H1 (cell line): Measurements from ENCODE around the gene EVPLL. TPM values are rescaled to one million over a fixed set of nuclear protein-coding genes. Genes with fewer than 3 reads are reported as not detected.
"Not testable (repeated sequence)": the region's sequence is repeated elsewhere in the genome, so short reads cannot be mapped to it uniquely, and the experiment has no call there.

Experiments
- CTCF ChIA-PET: fragments of 300-600 bp; sonication (Branson Sonifier 250); formaldehyde crosslinking; loops from one replicate; lab custom pipeline; 2021; ENCODE audit not compliant: partially characterized antibody; lab: Charles Lee
- POLR2A ChIA-PET: fragments of 300-600 bp; sonication (Branson Sonifier 250); formaldehyde crosslinking; loops from one replicate; lab custom pipeline; 2021; ENCODE audit warnings: inconsistent platforms; ENCODE audit not compliant: partially characterized antibody; lab: Charles Lee
- DNase-seq, 2 experiments: peaks; one replicate each; pipeline versions ENCODE4 v3.0.0 to v3.0.0-alpha.2; 2010 to 2022; ENCODE audit warnings: low spot score in 2 of 2, low read depth in 1 of 2, mixed read lengths in 1 of 2
- FAIRE-seq: peaks from 2 replicates; lab custom pipeline; 2011; peaks lifted over from hg19 to GRCh38; lab: Jason Lieb, UNC
- H2AFZ ChIP-seq: 2 replicates; pipeline ENCODE4 v1.8.1; 2012; ENCODE audit warnings: low read length, inconsistent platforms
- H2AK5ac ChIP-seq: 2 replicates; pipeline ENCODE4 v1.6.1; 2013; ENCODE audit warnings: low read depth, low read length
- H2BK120ac ChIP-seq: replicated peaks from 2 replicates; pipeline ENCODE3; 2013; ENCODE audit warnings: low read depth, low read length, inconsistent platforms
- H2BK12ac ChIP-seq: 2 replicates; pipeline ENCODE4 v1.6.1; 2013; ENCODE audit warnings: low read depth, low read length
- H2BK15ac ChIP-seq: 2 replicates; pipeline ENCODE4 v1.6.1; 2013; ENCODE audit warnings: low read length
- H2BK20ac ChIP-seq: 2 replicates; pipeline ENCODE4 v1.6.1; 2013; ENCODE audit warnings: low read length
- H2BK5ac ChIP-seq: 2 replicates; pipeline ENCODE4 v1.6.1; 2013; ENCODE audit warnings: low read depth, low read length
- H3K14ac ChIP-seq: 2 replicates; pipeline ENCODE4 v1.6.1; 2013; ENCODE audit warnings: inconsistent platforms; ENCODE audit not compliant: insufficient read length
- H3K18ac ChIP-seq: 2 replicates; pipeline ENCODE4 v1.6.1; 2013; ENCODE audit warnings: low read length; ENCODE audit errors: extremely low read depth
- H3K23ac ChIP-seq: 2 replicates; pipeline ENCODE4 v1.6.1; 2013; ENCODE audit warnings: inconsistent platforms; ENCODE audit not compliant: insufficient read length
- H3K23me2 ChIP-seq: 2 replicates; pipeline ENCODE4 v1.6.1; 2013; ENCODE audit warnings: low read depth, low read length
- H3K27ac ChIP-seq: 2 replicates; pipeline ENCODE4 v1.6.1; 2011; ENCODE audit warnings: low read depth, low read length, inconsistent platforms
- H3K27me3 ChIP-seq, 4 experiments: replicated peaks in 1 of 4; 1 replicate in 1 of 4; 2 replicates in 3 of 4; pipeline versions ENCODE4 v1.6.1 to v1.8.1; 2011 to 2013; ENCODE audit warnings: low read length in 3 of 4, mild to moderate bottlenecking in 3 of 4, inconsistent platforms in 2 of 4, mixed read lengths in 2 of 4, moderate library complexity in 1 of 4; ENCODE audit not compliant: control insufficient read depth in 3 of 4, insufficient read depth in 3 of 4; ENCODE audit errors: extremely low read depth in 1 of 4
- H3K36me3 ChIP-seq, 4 experiments: 2 replicates each; pipeline versions ENCODE4 v1.6.1 to v1.8.1; 2011 to 2013; ENCODE audit warnings: mild to moderate bottlenecking in 4 of 4, low read length in 3 of 4, moderate library complexity in 2 of 4, control low read depth in 1 of 4, inconsistent platforms in 1 of 4; ENCODE audit not compliant: insufficient read depth in 4 of 4, control insufficient read depth in 2 of 4
- H3K4ac ChIP-seq: replicated peaks from 2 replicates; pipeline ENCODE3; 2013; ENCODE audit warnings: low read length, low read depth, mixed read lengths, inconsistent platforms; ENCODE audit not compliant: insufficient read length
- H3K4me1 ChIP-seq, 4 experiments: replicated peaks in 1 of 4; 1 replicate in 1 of 4; 2 replicates in 3 of 4; pipeline versions ENCODE4 v1.6.1 to v1.8.1; 2011 to 2013; ENCODE audit warnings: low read length in 3 of 4, inconsistent platforms in 2 of 4, mixed read lengths in 1 of 4; ENCODE audit not compliant: insufficient read depth in 4 of 4, control insufficient read depth in 3 of 4
- H3K4me2 ChIP-seq, 2 experiments: 2 replicates each; pipeline versions ENCODE4 v1.6.1 to v1.8.1; 2011 to 2013; ENCODE audit warnings: low read depth in 2 of 2, low read length in 2 of 2, control low read depth in 1 of 2, inconsistent platforms in 1 of 2, mild to moderate bottlenecking in 1 of 2; ENCODE audit not compliant: insufficient read depth in 1 of 2
- H3K4me3 ChIP-seq, 4 experiments: fragments of 200-600, 300-600 bp in 1 of 4; sonication (generic), shearing (Covaris generic), sonication (Bioruptor Twin) in 1 of 4; 2 replicates each; pipeline versions ENCODE4 v1.5.1 to v1.8.1; 2011 to 2016; ENCODE audit warnings: low read length in 4 of 4, low read depth in 3 of 4, control low read depth in 2 of 4, inconsistent platforms in 2 of 4, mild to moderate bottlenecking in 2 of 4, mixed read lengths in 1 of 4, moderate library complexity in 1 of 4; ENCODE audit not compliant: insufficient read depth in 2 of 4; ENCODE audit errors: extremely low read depth in 1 of 4
- H3K56ac ChIP-seq: replicated peaks from 2 replicates; pipeline ENCODE3; 2013; ENCODE audit warnings: low read depth, mild to moderate bottlenecking, mixed read lengths, low read length, inconsistent platforms; ENCODE audit not compliant: insufficient read length
- H3K79me1 ChIP-seq: 2 replicates; pipeline ENCODE4 v1.6.1; 2013; ENCODE audit warnings: low read depth, low read length, control low read depth
- H3K79me2 ChIP-seq, 2 experiments: 2 replicates each; pipeline versions ENCODE4 v1.6.1 to v1.8.1; 2012 to 2013; ENCODE audit warnings: low read length in 2 of 2, mild to moderate bottlenecking in 2 of 2, inconsistent platforms in 1 of 2; ENCODE audit not compliant: insufficient read depth in 2 of 2, control insufficient read depth in 1 of 2
- H3K9ac ChIP-seq, 4 experiments: replicated peaks in 1 of 4; 1 replicate in 1 of 4; 2 replicates in 3 of 4; pipeline versions ENCODE4 v1.6.1 to v1.8.1; 2011 to 2013; ENCODE audit warnings: low read depth in 3 of 4, low read length in 3 of 4, control low read depth in 2 of 4, mild to moderate bottlenecking in 2 of 4, moderate library complexity in 2 of 4, inconsistent platforms in 1 of 4; ENCODE audit errors: extremely low read depth in 1 of 4
- H3K9me3 ChIP-seq, 2 experiments: 2 replicates each; pipeline versions ENCODE4 v1.6.1 to v1.8.1; 2012 to 2013; ENCODE audit warnings: mild to moderate bottlenecking in 2 of 2, moderate library complexity in 2 of 2, control low read depth in 1 of 2, inconsistent platforms in 1 of 2, low read depth in 1 of 2, low read length in 1 of 2, mixed read lengths in 1 of 2; ENCODE audit not compliant: insufficient read depth in 2 of 2
- H4K20me1 ChIP-seq, 2 experiments: replicated peaks in 1 of 2; 2 replicates each; pipeline versions ENCODE3 to v1.8.1; 2011 to 2013; ENCODE audit warnings: inconsistent platforms in 2 of 2, low read length in 2 of 2, mild to moderate bottlenecking in 1 of 2; ENCODE audit not compliant: insufficient read depth in 2 of 2, control insufficient read depth in 1 of 2
- H4K5ac ChIP-seq: 2 replicates; pipeline ENCODE4 v1.6.1; 2013; ENCODE audit warnings: low read length, low read depth, mixed read lengths, inconsistent platforms; ENCODE audit not compliant: insufficient read length
- H4K8ac ChIP-seq: 2 replicates; pipeline ENCODE4 v1.8.0; 2013; ENCODE audit warnings: mild to moderate bottlenecking, moderate library complexity, low read length, inconsistent platforms; ENCODE audit not compliant: insufficient read depth; ENCODE audit errors: extremely low read depth
- H4K91ac ChIP-seq: replicated peaks from 2 replicates; pipeline ENCODE3; 2013; ENCODE audit warnings: low read length, mixed read lengths, inconsistent platforms; ENCODE audit not compliant: insufficient read length
- EZH2 ChIP-seq: fragments of 200-600 bp; sonication (generic); IDR thresholded peaks from 2 replicates; pipeline ENCODE4 v1.7.1; 2012; ENCODE audit warnings: low read depth, mild to moderate bottlenecking, moderate library complexity, low read length, inconsistent platforms; ENCODE audit not compliant: severe bottlenecking
- WGBS, 2 experiments: shearing (Covaris generic) in 1 of 2; methylation state at CpG; one replicate each; pipeline versions ENCODE4 v1.1.6 to v1.1.7; 2013 to 2015; ENCODE audit warnings: low lambda C conversion rate in 2 of 2, mixed read lengths in 2 of 2, inconsistent platforms in 1 of 2, low coverage in 1 of 2, missing lambda C conversion rate in 1 of 2; ENCODE audit not compliant: insufficient replicate concordance in 2 of 2, insufficient coverage in 1 of 2, insufficient read length in 1 of 2; ENCODE audit errors: extremely low coverage in 1 of 2, missing lambda C conversion rate in 1 of 2; 5-methylcytosine and 5-hydroxymethylcytosine counted together
- polyA plus RNA-seq, 7 experiments: library from polyadenylated mRNA; depleted of rRNA in 3 of 7; stranded (reverse) in 5 of 7; unstranded in 2 of 7; fragments of >200 nt in 5 of 7; fragments of 200-250 nt in 2 of 7; gene quantifications; 1 replicate in 5 of 7; 2 replicates in 1 of 7; 4 replicates in 1 of 7; pipeline versions ENCODE4 v1.2.1 to v1.2.3, GENCODE V29; 2011 to 2013; ENCODE audit warnings: missing spikeins in 2 of 7, mixed read lengths in 2 of 7
- total RNA-seq: library from RNA; stranded (reverse); fragmentation: NEBNext Ultra II Directional; extraction: Animal tissue kit (Norgen Biotek cat#: 25700); gene quantifications from 2 replicates; pipeline ENCODE4 v1.2.1, GENCODE V29; 2021

Gene EVPLL
- total and polyA plus RNA-seq, 2 of the 8 experiments (the other 6 are each of a cell fraction or from before 2014, with no cell fraction given) = 0.06 TPM; not detected in 1

DNA sequence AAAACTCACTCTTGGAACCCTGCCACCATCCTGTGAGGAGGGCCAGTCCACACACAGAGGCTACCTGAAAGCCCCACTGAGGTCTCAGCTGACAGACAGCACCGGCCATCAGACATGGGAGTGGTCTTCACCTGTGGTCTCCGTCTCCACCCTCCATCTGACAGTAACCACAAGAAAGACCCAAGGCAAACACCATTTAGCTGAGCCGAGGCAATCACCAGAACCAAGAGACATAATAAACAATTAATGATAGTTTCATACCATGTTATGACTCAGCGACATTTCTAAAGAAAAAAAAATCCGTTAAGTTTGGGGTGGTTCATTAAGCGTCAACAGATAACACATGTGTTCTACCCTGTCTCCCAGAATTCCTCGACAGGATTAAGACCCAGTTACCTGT is 6.1 kb upstream of the EVPLL start:
- H3K27me3 ChIP-seq = no peaks in the 10 kb centered on the region
- H2BK120ac ChIP-seq = no peak overlapping the region
- no peak overlapping the region for H3K4me3 ChIP-seq
- no peaks in the 10 kb centered on the region for H3K79me1 ChIP-seq
- H4K5ac ChIP-seq = no peak overlapping the region
- no peak for FAIRE-seq
- peaks cover 0 to 5% of the 10 kb centered on the region in 2 experiments; a peak in 1 of 4 replicates for H3K9me3 ChIP-seq
- no peak overlapping the region for H3K56ac ChIP-seq
- POLR2A ChIA-PET = no interaction called here
- H3K4ac ChIP-seq = no peak overlapping the region
- H2BK12ac ChIP-seq = no peak overlapping the region
- H2AK5ac ChIP-seq = no peak overlapping the region
- no peaks in the 10 kb centered on the region for H3K36me3 ChIP-seq
- H2BK20ac ChIP-seq = no peak overlapping the region
- no peak overlapping the region for H2AFZ ChIP-seq
- WGBS, 2 experiments = 93% methylated on average over 7 of the region's 7 CpGs; no CpG with 5 or more reads in 1 of the 2 experiments
- no peaks in the 10 kb centered on the region for H4K20me1 ChIP-seq
- no peaks in the 10 kb centered on the region for H3K79me2 ChIP-seq
- no peak overlapping the region for H3K4me2 ChIP-seq
- H3K4me1 ChIP-seq = no peaks in the 10 kb centered on the region
- H2BK15ac ChIP-seq = no peak overlapping the region
- no peak overlapping the region for H4K91ac ChIP-seq
- no peak for TF ChIP-seq EZH2
- no peak overlapping the region for H3K9ac ChIP-seq
- H4K8ac ChIP-seq = no peak overlapping the region
- no peak for DNase-seq
- no peak overlapping the region for H3K23ac ChIP-seq
- no peak overlapping the region for H3K18ac ChIP-seq
- H3K14ac ChIP-seq = no peak overlapping the region
- H3K23me2 ChIP-seq = no peaks in the 10 kb centered on the region
- no peak overlapping the region for H3K27ac ChIP-seq
- H2BK5ac ChIP-seq = no peak overlapping the region
- CTCF ChIA-PET = no interaction called here

DNA sequence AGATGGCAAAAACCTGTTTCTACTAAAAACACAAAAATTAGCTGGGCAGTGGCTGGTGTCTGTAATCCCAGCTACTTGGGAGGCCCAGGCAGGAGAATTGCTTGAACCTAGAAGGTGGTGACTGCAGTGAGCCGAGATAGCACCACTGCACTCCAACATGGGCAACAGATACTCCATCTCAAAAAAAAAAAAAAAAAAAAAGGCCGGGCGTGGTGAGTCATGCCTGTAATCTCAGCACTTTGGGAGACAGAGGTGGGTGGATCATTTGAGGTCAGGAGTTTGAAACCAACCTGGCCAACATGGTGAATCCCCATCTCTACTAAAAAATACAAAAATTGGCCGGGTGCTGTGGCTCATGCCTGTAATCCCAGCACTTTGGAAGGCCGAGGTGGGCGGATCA is 4.4 kb upstream of the EVPLL start:
- H3K4me3 ChIP-seq, H3K18ac ChIP-seq, H3K23ac ChIP-seq, H4K91ac ChIP-seq, H3K79me2 ChIP-seq, H3K14ac ChIP-seq, H2BK20ac ChIP-seq, H3K36me3 ChIP-seq, H4K8ac ChIP-seq, H3K4me2 ChIP-seq, H3K23me2 ChIP-seq, H3K9me3 ChIP-seq, H3K27me3 ChIP-seq, H2BK15ac ChIP-seq, H2BK12ac ChIP-seq, H3K79me1 ChIP-seq, H3K4me1 ChIP-seq, DNase-seq, H3K27ac ChIP-seq, H3K56ac ChIP-seq, H2AK5ac ChIP-seq, H2BK5ac ChIP-seq, FAIRE-seq, H4K20me1 ChIP-seq, H2AFZ ChIP-seq, H2BK120ac ChIP-seq, H3K4ac ChIP-seq, CTCF ChIA-PET, H3K9ac ChIP-seq, H4K5ac ChIP-seq: not testable (repeated sequence)
- POLR2A ChIA-PET = interaction anchor here (1.3 kb wide), 1 partner anchor 8 kb away, joined by 3 read pairs; no protein-coding TSS in a partner anchor
- WGBS, 2 experiments = 97% methylated on average over 4 of the region's 6 CpGs; no CpG with 5 or more reads in 1 of the 2 experiments
